GM12872 (cell line): ENCODE results near the gene BTNL2.

Experiments
- CTCF ChIP-seq: IDR thresholded peaks from 3 replicates; pipeline ENCODE4 v1.5.1; 2011; ENCODE audit warnings: low read depth, mild to moderate bottlenecking, low read length, moderate library complexity; ENCODE audit not compliant: insufficient read depth

BTNL2 gene

GRCh38 chr6:32375739-32376529 lies 31.0 kb downstream of the BTNL2 start:
- no peak for TF ChIP-seq CTCF

GRCh38 chr6:32371803-32372202 lies 35.2 kb downstream of the BTNL2 start, which contains the start of gene TSBP1:
TSS of gene TSBP1 (minus strand) at chr6:32371903. CDS start at chr6:32371706, 197 bp downstream.
- TF ChIP-seq CTCF = no peak

GRCh38 chr6:32371229-32371628 lies 35.8 kb downstream of the BTNL2 start:
- TF ChIP-seq CTCF = no peak

GRCh38 chr6:32370505-32370904 lies 36.5 kb downstream of the BTNL2 start:
- no peak for TF ChIP-seq CTCF

GRCh38 chr6:32369660-32370059 lies 37.3 kb downstream of the BTNL2 start:
- TF ChIP-seq CTCF = no peak

GRCh38 chr6:32367644-32368043 lies 39.3 kb downstream of the BTNL2 start:
- no peak for TF ChIP-seq CTCF

GRCh38 chr6:32355018-32355417 lies 52.0 kb downstream of the BTNL2 start:
- no peak for TF ChIP-seq CTCF

GRCh38 chr6:32353348-32353747 lies 53.6 kb downstream of the BTNL2 start:
- no peak for TF ChIP-seq CTCF
